Bladder microvascular endothelial cell (primary cell): Measurements from ENCODE around the gene ZNF208. TPM values are rescaled to one million over a fixed set of nuclear protein-coding genes. Genes with fewer than 3 reads are reported as not detected.

Source experiments
- total RNA-seq: library from RNA; depleted of rRNA; stranded (reverse); fragments of >200 nt; gene quantifications from 2 replicates; pipeline ENCODE4 v1.2.3, GENCODE V29; 2014

ZNF208 gene
- 0.06 and 0.16 TPM in 2 replicates for total RNA-seq

GRCh38 chr19:22010437-22011143 is at the start of gene ZNF208:
Gene ZNF208, minus strand, starts transcription at chr19:22010943. Its CDS starts 149 bp downstream, at chr19:22010794.

Other genes starting within 250 kb of the ZNF208 start
- gene ZNF100, start 243.4 kb downstream of the ZNF208 start, total RNA-seq, result 2.6 and 8.3 TPM in 2 replicates
- 5.8 and 18.8 TPM in 2 replicates for gene ZNF43, start 174.8 kb downstream of the ZNF208 start, total RNA-seq
- 0.32 and 1.8 TPM in 2 replicates for gene ZNF257, start 41.5 kb upstream of the ZNF208 start, total RNA-seq
- gene ZNF676, start 186.0 kb upstream of the ZNF208 start, total RNA-seq, result 0.06 and 0.16 TPM in 2 replicates